Measurements from ENCODE around the gene MYO1F.

The MYO1F gene

GRCh38 chr19:8505680-8506401 lies 71.4 kb downstream of the MYO1F start:
- in situ Hi-C loops (cut with HindIII; ENCODE audit: low pct_ligation_motif_present, low pct_unique_long_range_greater_than_20kb, low sequenced_read_pairs): no loop called here
- peak; percentile 70 for DNase-seq

- in situ Hi-C loops (cut with HindIII; ENCODE audit: low pct_ligation_motif_present, low pct_unique_long_range_greater_than_20kb, low sequenced_read_pairs): no loop called here
- no peak for DNase-seq
These were observed 72.3 kb downstream of the MYO1F start for GRCh38 chr19:8504919-8505318.

- DNase-seq: no peak
- in situ Hi-C loops (cut with HindIII; ENCODE audit: low pct_ligation_motif_present, low pct_unique_long_range_greater_than_20kb, low sequenced_read_pairs): no loop called here
These were observed 73.1 kb downstream of the MYO1F start for GRCh38 chr19:8504171-8504570.

- no peak for DNase-seq
- in situ Hi-C loops (cut with HindIII; ENCODE audit: low pct_ligation_motif_present, low pct_unique_long_range_greater_than_20kb, low sequenced_read_pairs): no loop called here
These were observed 73.7 kb downstream of the MYO1F start for GRCh38 chr19:8503510-8503909.

GRCh38 chr19:8501981-8502380 lies 75.3 kb downstream of the MYO1F start:
- DNase-seq: no peak
- in situ Hi-C loops (cut with HindIII; ENCODE audit: low pct_ligation_motif_present, low pct_unique_long_range_greater_than_20kb, low sequenced_read_pairs): no loop called here

- in situ Hi-C loops (cut with HindIII; ENCODE audit: low pct_ligation_motif_present, low pct_unique_long_range_greater_than_20kb, low sequenced_read_pairs): no loop called here
- no peak for DNase-seq
These were observed 75.7 kb downstream of the MYO1F start for GRCh38 chr19:8501516-8501915.

- in situ Hi-C loops (cut with HindIII; ENCODE audit: low pct_ligation_motif_present, low pct_unique_long_range_greater_than_20kb, low sequenced_read_pairs): no loop called here
- DNase-seq: no peak
These were observed 77.1 kb downstream of the MYO1F start for GRCh38 chr19:8500158-8500557.

- DNase-seq: no peak
- in situ Hi-C loops (cut with HindIII; ENCODE audit: low pct_ligation_motif_present, low pct_unique_long_range_greater_than_20kb, low sequenced_read_pairs): no loop called here
These were observed 78.0 kb downstream of the MYO1F start for GRCh38 chr19:8499048-8499833.

GRCh38 chr19:8498295-8498694 lies 78.9 kb downstream of the MYO1F start:
- no peak for DNase-seq
- in situ Hi-C loops (cut with HindIII; ENCODE audit: low pct_ligation_motif_present, low pct_unique_long_range_greater_than_20kb, low sequenced_read_pairs): no loop called here

- in situ Hi-C loops (cut with HindIII; ENCODE audit: low pct_ligation_motif_present, low pct_unique_long_range_greater_than_20kb, low sequenced_read_pairs): no loop called here
- DNase-seq: no peak
These were observed 83.1 kb downstream of the MYO1F start for GRCh38 chr19:8494158-8494557.

- in situ Hi-C loops (cut with HindIII; ENCODE audit: low pct_ligation_motif_present, low pct_unique_long_range_greater_than_20kb, low sequenced_read_pairs): no loop called here
- DNase-seq: peak; percentile 13
These were observed 85.7 kb downstream of the MYO1F start for GRCh38 chr19:8491574-8491973.

GRCh38 chr19:8490873-8491272 lies 86.4 kb downstream of the MYO1F start:
- DNase-seq: no peak

GRCh38 chr19:8490395-8490760 lies 86.9 kb downstream of the MYO1F start:
- DNase-seq: no peak
- in situ Hi-C loops (cut with HindIII; ENCODE audit: low pct_ligation_motif_present, low pct_unique_long_range_greater_than_20kb, low sequenced_read_pairs): no loop called here

More at GRCh38 chr19:8490873-8491272, 86.4 kb downstream of the MYO1F start:
- in situ Hi-C loops (cut with HindIII; ENCODE audit: low pct_ligation_motif_present, low pct_unique_long_range_greater_than_20kb, low sequenced_read_pairs): no loop called here

GRCh38 chr19:8489561-8490394 lies 87.5 kb downstream of the MYO1F start:
- in situ Hi-C loops (cut with HindIII; ENCODE audit: low pct_ligation_motif_present, low pct_unique_long_range_greater_than_20kb, low sequenced_read_pairs): no loop called here
- DNase-seq: no peak

GRCh38 chr19:8488365-8488764 lies 88.9 kb downstream of the MYO1F start:
- no peak for DNase-seq
- in situ Hi-C loops (cut with HindIII; ENCODE audit: low pct_ligation_motif_present, low pct_unique_long_range_greater_than_20kb, low sequenced_read_pairs): no loop called here

- in situ Hi-C loops (cut with HindIII; ENCODE audit: low pct_ligation_motif_present, low pct_unique_long_range_greater_than_20kb, low sequenced_read_pairs): no loop called here
These were observed 89.9 kb downstream of the MYO1F start for GRCh38 chr19:8487137-8487851.

GRCh38 chr19:8486661-8487136 lies 90.5 kb downstream of the MYO1F start:
- no peak for DNase-seq
- in situ Hi-C loops (cut with HindIII; ENCODE audit: low pct_ligation_motif_present, low pct_unique_long_range_greater_than_20kb, low sequenced_read_pairs): no loop called here

More at GRCh38 chr19:8487137-8487851, 89.9 kb downstream of the MYO1F start:
- DNase-seq: no peak

- in situ Hi-C loops (cut with HindIII; ENCODE audit: low pct_ligation_motif_present, low pct_unique_long_range_greater_than_20kb, low sequenced_read_pairs): no loop called here
- DNase-seq: no peak
These were observed 91.5 kb downstream of the MYO1F start for GRCh38 chr19:8485561-8486371.

Data from ACHN (cell line).